ENCODE results near the gene GRIA3. TPM values are rescaled to one million over a fixed set of nuclear protein-coding genes. Genes with fewer than 3 reads are reported as not detected.

GRIA3 gene
- total RNA-seq, 4 donors from 2014 or later = 0.45 to 0.83 (median 0.56) TPM

- Histone ChIP-seq H3K27ac (replicated peaks in 1 of 4) (no peak overlapping the region), H3K36me3 (no peaks in the 10 kb centered on the region), H3K4me1 (peaks cover 0 to 3% (median 1%) of the 10 kb centered on the region in 4 donors), H3K27me3 (no peaks in the 10 kb centered on the region), H3K4me3 (no peak overlapping the region), H3K9me3 (no peaks in the 10 kb centered on the region)
- intact Hi-C loops (cut with DNase I) = no loop called here
- no peak for TF ChIP-seq POLR2AphosphoS5 (IDR thresholded peaks at IDR 0.05)
- TF ChIP-seq, protein P1, sequence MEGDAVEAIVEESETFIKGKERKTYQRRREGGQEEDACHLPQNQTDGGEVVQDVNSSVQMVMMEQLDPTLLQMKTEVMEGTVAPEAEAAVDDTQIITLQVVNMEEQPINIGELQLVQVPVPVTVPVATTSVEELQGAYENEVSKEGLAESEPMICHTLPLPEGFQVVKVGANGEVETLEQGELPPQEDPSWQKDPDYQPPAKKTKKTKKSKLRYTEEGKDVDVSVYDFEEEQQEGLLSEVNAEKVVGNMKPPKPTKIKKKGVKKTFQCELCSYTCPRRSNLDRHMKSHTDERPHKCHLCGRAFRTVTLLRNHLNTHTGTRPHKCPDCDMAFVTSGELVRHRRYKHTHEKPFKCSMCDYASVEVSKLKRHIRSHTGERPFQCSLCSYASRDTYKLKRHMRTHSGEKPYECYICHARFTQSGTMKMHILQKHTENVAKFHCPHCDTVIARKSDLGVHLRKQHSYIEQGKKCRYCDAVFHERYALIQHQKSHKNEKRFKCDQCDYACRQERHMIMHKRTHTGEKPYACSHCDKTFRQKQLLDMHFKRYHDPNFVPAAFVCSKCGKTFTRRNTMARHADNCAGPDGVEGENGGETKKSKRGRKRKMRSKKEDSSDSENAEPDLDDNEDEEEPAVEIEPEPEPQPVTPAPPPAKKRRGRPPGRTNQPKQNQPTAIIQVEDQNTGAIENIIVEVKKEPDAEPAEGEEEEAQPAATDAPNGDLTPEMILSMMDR (IDR thresholded peaks at IDR 0.05) = no peak
- DNase-seq (ENCODE audit: extremely low spot score) = no peak
- WGBS = 74% methylated on average over 3 of the region's 3 CpGs
Measured at GRCh38 chrX:123487669-123488068, 303.6 kb downstream of the GRIA3 start.

DNA sequence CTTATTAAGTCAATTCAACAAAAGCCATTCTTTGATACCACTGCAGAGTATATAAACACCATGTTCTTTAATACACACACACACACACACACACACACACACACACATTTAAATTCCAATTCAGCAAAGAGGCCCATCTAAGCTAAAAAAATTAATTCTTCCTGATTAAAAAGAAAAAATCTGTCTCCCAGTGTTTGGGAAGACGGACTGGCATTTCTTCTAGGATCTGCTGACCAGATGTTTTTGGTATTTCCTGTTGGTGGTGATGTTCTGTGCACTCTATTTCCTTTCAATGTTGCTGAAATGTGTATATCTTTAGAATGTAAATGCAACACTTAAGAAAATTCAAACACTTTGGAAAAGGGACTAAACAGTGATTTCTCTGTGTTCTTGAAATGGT is 304.9 kb downstream of the GRIA3 start:
- H3K4me1 ChIP-seq = no peaks in the 10 kb centered on the region
- no peak for DNase-seq (ENCODE audit: extremely low spot score)
- TF ChIP-seq, protein P1 (IDR thresholded peaks at IDR 0.05) = no peak
- TF ChIP-seq POLR2AphosphoS5 (IDR thresholded peaks at IDR 0.05) (no peak), EP300 (IDR thresholded peaks at IDR 0.05) (no peak)
- H3K36me3 ChIP-seq = no peaks in the 10 kb centered on the region
- no peak overlapping the region for H3K4me3 ChIP-seq
- no peak overlapping the region for H3K27ac ChIP-seq (replicated peaks in 1 of 4)
- intact Hi-C loops (cut with DNase I) = no loop called here
- H3K9me3 ChIP-seq = no peaks in the 10 kb centered on the region
- WGBS = 27% methylated on average over 1 of the region's 1 CpG
- no peaks in the 10 kb centered on the region for H3K27me3 ChIP-seq

DNA sequence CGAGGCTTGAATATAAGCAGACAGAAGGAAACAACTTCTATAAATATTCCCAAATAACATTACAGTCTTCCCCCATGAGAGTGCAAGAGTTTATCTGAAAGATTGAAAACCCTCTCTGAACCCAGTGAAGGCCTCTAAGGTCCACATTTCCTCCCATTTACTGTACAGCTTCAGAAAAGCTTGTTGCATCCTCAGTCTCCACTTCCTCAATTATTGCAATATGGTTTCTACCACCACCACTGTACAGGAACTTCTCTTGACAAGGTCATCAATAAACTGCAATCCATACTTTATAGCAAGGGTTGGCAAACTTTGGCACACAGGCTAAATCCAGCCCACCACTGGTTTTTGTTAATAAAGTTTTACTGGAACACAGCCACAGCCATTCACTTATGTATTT is 309.8 kb downstream of the GRIA3 start:
- Histone ChIP-seq H3K27me3 (no peaks in the 10 kb centered on the region), H3K27ac (replicated peaks in 1 of 4) (no peak overlapping the region), H3K36me3 (no peaks in the 10 kb centered on the region), H3K4me3 (no peak overlapping the region), H3K4me1 (no peaks in the 10 kb centered on the region), H3K9me3 (no peaks in the 10 kb centered on the region)
- TF ChIP-seq, protein P1 (IDR thresholded peaks at IDR 0.05) = no peak
- TF ChIP-seq EP300 (IDR thresholded peaks at IDR 0.05) (no peak), POLR2A (IDR thresholded peaks at IDR 0.05; ENCODE audit: low read depth) (no peak), POLR2AphosphoS5 (IDR thresholded peaks at IDR 0.05) (no peak)
- intact Hi-C loops (cut with DNase I) = no loop called here
- 44% methylated on average over 1 of the region's 1 CpG for WGBS
- no peak for DNase-seq (ENCODE audit: extremely low spot score)

GRCh38 chrX:123499787-123500186 is 315.7 kb downstream of the GRIA3 start:
- TF ChIP-seq POLR2A (IDR thresholded peaks at IDR 0.05; ENCODE audit: low read depth) (no peak), POLR2AphosphoS5 (IDR thresholded peaks at IDR 0.05) (no peak), EP300 (IDR thresholded peaks at IDR 0.05) (no peak)
- TF ChIP-seq, protein P1 (IDR thresholded peaks at IDR 0.05) = no peak
- Histone ChIP-seq H3K4me3 (no peak overlapping the region), H3K36me3 (no peaks in the 10 kb centered on the region), H3K27me3 (no peaks in the 10 kb centered on the region), H3K4me1 (no peaks in the 10 kb centered on the region), H3K27ac (replicated peaks in 1 of 4) (no peak overlapping the region), H3K9me3 (no peaks in the 10 kb centered on the region)
- DNase-seq (ENCODE audit: extremely low spot score) = no peak
- 98% methylated on average over 5 of the region's 7 CpGs for WGBS
- intact Hi-C loops (cut with DNase I) = no loop called here

DNA sequence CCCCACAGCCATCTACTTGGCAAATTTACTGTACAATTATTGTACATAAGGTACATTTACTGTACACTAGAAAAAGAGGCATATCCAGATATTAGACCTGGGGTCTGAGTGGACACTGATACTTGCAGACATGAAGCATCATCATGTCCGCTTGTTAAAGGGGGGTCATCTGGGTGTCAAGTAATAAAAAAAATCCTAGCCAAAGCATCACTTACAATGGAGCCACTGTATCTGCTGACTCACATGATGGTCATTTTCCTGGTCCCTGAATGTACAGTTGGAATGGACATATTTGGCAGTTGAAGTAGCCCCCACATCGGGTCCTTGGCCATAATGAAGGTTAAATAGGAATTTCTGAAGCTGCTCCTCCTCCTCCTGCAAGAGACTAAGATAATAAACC is 320.0 kb downstream of the GRIA3 start:
- no peak overlapping the region for H3K4me3 ChIP-seq
- no peaks in the 10 kb centered on the region for H3K36me3 ChIP-seq
- no peaks in the 10 kb centered on the region for H3K27me3 ChIP-seq
- H3K9me3 ChIP-seq = no peaks in the 10 kb centered on the region
- 64% methylated on average over 2 of the region's 2 CpGs for WGBS
- no peak for DNase-seq (ENCODE audit: extremely low spot score)
- no peak overlapping the region for H3K27ac ChIP-seq (replicated peaks in 1 of 4)
- intact Hi-C loops (cut with DNase I) = no loop called here
- H3K4me1 ChIP-seq = no peaks in the 10 kb centered on the region
- TF ChIP-seq EP300 (IDR thresholded peaks at IDR 0.05) (no peak), POLR2A (IDR thresholded peaks at IDR 0.05; ENCODE audit: low read depth) (no peak), POLR2AphosphoS5 (IDR thresholded peaks at IDR 0.05) (no peak)
- TF ChIP-seq, protein P1 (IDR thresholded peaks at IDR 0.05) = no peak

Data from esophagus muscularis mucosa (tissue), 4 donors.